Endothelial cell (in vitro differentiated cells): ENCODE results near the gene SLC18A3. TPM values are rescaled to one million over a fixed set of nuclear protein-coding genes. Genes with fewer than 3 reads are reported as not detected.

Source experiments
- DNase-seq: peaks from one replicate; pipeline ENCODE4 v3.0.0; 2021; ENCODE audit warnings: low spot score
- H3K27ac Mint-ChIP-seq: one replicate; pipeline ENCODE4 v1.8.0; 2021; ENCODE audit warnings: mixed read lengths, inconsistent platforms; ENCODE audit not compliant: unreplicated experiment
- H3K27me3 Mint-ChIP-seq: one replicate; pipeline ENCODE4 v1.8.0; 2021; ENCODE audit warnings: mild to moderate bottlenecking, moderate library complexity, mixed read lengths, inconsistent platforms; ENCODE audit not compliant: unreplicated experiment
- H3K36me3 Mint-ChIP-seq: one replicate; pipeline ENCODE4 v1.8.0; 2021; ENCODE audit warnings: mild to moderate bottlenecking, low read depth, mixed read lengths, inconsistent platforms; ENCODE audit not compliant: unreplicated experiment
- H3K4me1 Mint-ChIP-seq: one replicate; pipeline ENCODE4 v1.8.0; 2021; ENCODE audit warnings: mild to moderate bottlenecking, mixed read lengths, inconsistent platforms; ENCODE audit not compliant: unreplicated experiment
- H3K4me3 Mint-ChIP-seq: one replicate; pipeline ENCODE4 v1.8.0; 2021; ENCODE audit warnings: mild to moderate bottlenecking, mixed read lengths, inconsistent platforms; ENCODE audit not compliant: unreplicated experiment
- H3K9me3 Mint-ChIP-seq: one replicate; pipeline ENCODE4 v1.8.0; 2021; ENCODE audit warnings: mixed read lengths, inconsistent platforms; ENCODE audit not compliant: unreplicated experiment
- CTCF ChIP-seq: fragments of 200-600 bp; sonication (generic); IDR thresholded peaks from one replicate; pipeline ENCODE4 v1.5.0; 2021; ENCODE audit warnings: antibody characterized with exemption; ENCODE audit not compliant: unreplicated experiment
- total RNA-seq: library from RNA; stranded (reverse); fragmentation: NEBNext Ultra II Directional; extraction: Animal tissue kit (Norgen Biotek cat#: 25700); gene quantifications from one replicate; pipeline ENCODE4 v1.2.1, GENCODE V29; 2021; ENCODE audit not compliant: unreplicated experiment

SLC18A3 gene
- total RNA-seq, 1 donor from 2014 or later: 0.72 TPM

GRCh38 chr10:49615721-49616120, 5.6 kb downstream of the SLC18A3 start:
- no peak overlapping the region for H3K4me3 Mint-ChIP-seq
- TF ChIP-seq CTCF: no peak
- DNase-seq: no peak
- H3K9me3 Mint-ChIP-seq: no peaks in the 10 kb centered on the region
- H3K36me3 Mint-ChIP-seq: no peaks in the 10 kb centered on the region
- peaks cover 19% of the 10 kb centered on the region for H3K4me1 Mint-ChIP-seq
- H3K27me3 Mint-ChIP-seq: peaks cover 44% of the 10 kb centered on the region
- H3K27ac Mint-ChIP-seq: no peak overlapping the region

- no peak for DNase-seq
Observed at GRCh38 chr10:49616421-49617101, 6.5 kb downstream of the SLC18A3 start.

GRCh38 chr10:49617121-49618020, 7.3 kb downstream of the SLC18A3 start:
- Mint-ChIP-seq H3K4me1 (peaks cover 15% of the 10 kb centered on the region), H3K27me3 (peaks cover 33% of the 10 kb centered on the region), H3K27ac (no peak overlapping the region), H3K36me3 (no peaks in the 10 kb centered on the region), H3K4me3 (no peak overlapping the region), H3K9me3 (no peaks in the 10 kb centered on the region)
- no peak for DNase-seq
- TF ChIP-seq CTCF: no peak

More at GRCh38 chr10:49616421-49617101, 6.5 kb downstream of the SLC18A3 start:
- H3K4me3 Mint-ChIP-seq: no peak overlapping the region
- no peak overlapping the region for H3K27ac Mint-ChIP-seq
- no peaks in the 10 kb centered on the region for H3K9me3 Mint-ChIP-seq
- no peak for TF ChIP-seq CTCF
- peaks cover 37% of the 10 kb centered on the region for H3K27me3 Mint-ChIP-seq
- H3K4me1 Mint-ChIP-seq: peaks cover 19% of the 10 kb centered on the region
- no peaks in the 10 kb centered on the region for H3K36me3 Mint-ChIP-seq

GRCh38 chr10:49618821-49619220, 8.7 kb downstream of the SLC18A3 start:
- peaks cover 23% of the 10 kb centered on the region for H3K27me3 Mint-ChIP-seq
- no peak overlapping the region for H3K4me3 Mint-ChIP-seq
- H3K9me3 Mint-ChIP-seq: no peaks in the 10 kb centered on the region
- no peak for DNase-seq
- no peak overlapping the region for H3K27ac Mint-ChIP-seq
- peaks cover 12% of the 10 kb centered on the region for H3K4me1 Mint-ChIP-seq
- no peak for TF ChIP-seq CTCF
- H3K36me3 Mint-ChIP-seq: no peaks in the 10 kb centered on the region

- Mint-ChIP-seq H3K27ac (no peak overlapping the region), H3K9me3 (no peaks in the 10 kb centered on the region), H3K4me3 (peak overlapping the region; percentile 45), H3K36me3 (no peaks in the 10 kb centered on the region), H3K4me1 (peaks cover 12% of the 10 kb centered on the region), H3K27me3 (peaks cover 21% of the 10 kb centered on the region)
- DNase-seq: no peak
- peak; percentile 14 for TF ChIP-seq CTCF
Observed at GRCh38 chr10:49619613-49620012, 9.5 kb downstream of the SLC18A3 start.
